IMR-90 (cell line): ENCODE measurements around the gene ERCC1. TPM values are rescaled to one million over a fixed set of nuclear protein-coding genes. Genes with fewer than 3 reads are reported as not detected.
A peak's percentile ranks its signal among the peaks of the same experiment; 100 is the strongest.

ENCODE experiments used
- ATAC-seq: fragments of 200-7000 bp; cut with Tn5 transposase; 2 replicates; pipeline ENCODE4 v1.9.1; 2020; ENCODE audit warnings: low read depth, mild to moderate bottlenecking, moderate library complexity
- BruUV-seq: library from RNA; stranded (reverse); fragments of 400-500 nt; replicated peaks from 2 replicates; lab custom pipeline; 2021; lab: Mats Ljungman, UMichigan
- CTCF ChIA-PET: fragments of 300-600 bp; formaldehyde crosslinking; extraction: SDS; loops from one replicate; lab custom pipeline; 2021; ENCODE audit warnings: antibody characterized with exemption; lab: Yijun Ruan, JAX
- POLR2A ChIA-PET: fragments of 300-600 bp; sonication (Branson Sonifier 250); formaldehyde crosslinking; loops from one replicate; lab custom pipeline; 2022; ENCODE audit warnings: antibody characterized with exemption; ENCODE audit not compliant: unreplicated experiment; lab: Charles Lee
- DNase-seq: peaks from one replicate; pipeline ENCODE4 v3.0.0; 2013
- H2AFZ ChIP-seq: replicated peaks from 2 replicates; pipeline ENCODE3; 2013; ENCODE audit warnings: low read length, mild to moderate bottlenecking; ENCODE audit not compliant: poor library complexity
- H2AK5ac ChIP-seq: 2 replicates; pipeline ENCODE4 v1.6.1; 2013; ENCODE audit warnings: low read depth, low read length, inconsistent platforms
- H2AK9ac ChIP-seq: replicated peaks from 2 replicates; pipeline ENCODE3; 2013; ENCODE audit warnings: mild to moderate bottlenecking, low read depth, low read length, moderate library complexity; ENCODE audit not compliant: poor library complexity
- H2BK120ac ChIP-seq: 2 replicates; pipeline ENCODE4 v1.6.1; 2013; ENCODE audit warnings: low read depth, low read length, inconsistent platforms
- H2BK15ac ChIP-seq: 3 replicates; pipeline ENCODE4 v1.6.1; 2013; ENCODE audit warnings: low read depth, low read length, inconsistent platforms
- H2BK20ac ChIP-seq: 2 replicates; pipeline ENCODE4 v1.6.1; 2013; ENCODE audit warnings: low read depth, mild to moderate bottlenecking, inconsistent platforms, low read length, moderate library complexity
- H2BK5ac ChIP-seq: 2 replicates; pipeline ENCODE4 v1.6.1; 2013; ENCODE audit warnings: mild to moderate bottlenecking, low read depth, low read length, inconsistent platforms; ENCODE audit not compliant: poor library complexity, severe bottlenecking
- H3K14ac ChIP-seq: replicated peaks from 2 replicates; pipeline ENCODE4 v1.6.1; 2013; ENCODE audit warnings: low read depth, low read length, inconsistent platforms
- H3K18ac ChIP-seq: 2 replicates; pipeline ENCODE4 v1.6.1; 2013; ENCODE audit warnings: low read depth, low read length, control low read depth
- H3K23ac ChIP-seq: 2 replicates; pipeline ENCODE4 v1.6.1; 2013; ENCODE audit warnings: low read depth, low read length, inconsistent platforms
- H3K27ac ChIP-seq: 2 replicates; pipeline ENCODE4 v1.5.1; 2013; ENCODE audit warnings: mild to moderate bottlenecking, control low read depth, low read length; ENCODE audit not compliant: insufficient read depth
- H3K27me3 ChIP-seq: 2 replicates; pipeline ENCODE4 v1.6.1; 2013; ENCODE audit warnings: low read length; ENCODE audit not compliant: control insufficient read depth, insufficient read depth
- H3K36me3 ChIP-seq: 2 replicates; pipeline ENCODE4 v1.6.1; 2013; ENCODE audit warnings: low read length, mixed read lengths; ENCODE audit not compliant: control insufficient read depth, insufficient read depth
- H3K4ac ChIP-seq: 2 replicates; pipeline ENCODE4 v1.6.1; 2013; ENCODE audit warnings: low read depth, low read length, inconsistent platforms
- H3K4me1 ChIP-seq: 2 replicates; pipeline ENCODE4 v1.6.1; 2013; ENCODE audit warnings: low read length, mixed read lengths; ENCODE audit not compliant: control insufficient read depth, insufficient read depth
- H3K4me2 ChIP-seq: 2 replicates; pipeline ENCODE4 v1.6.1; 2013; ENCODE audit warnings: low read depth, mild to moderate bottlenecking, control low read depth, low read length, moderate library complexity
- H3K4me3 ChIP-seq: 2 replicates; pipeline ENCODE4 v1.5.1; 2013; ENCODE audit warnings: low read depth, mild to moderate bottlenecking, control low read depth, low read length, moderate library complexity; ENCODE audit not compliant: insufficient read depth
- H3K56ac ChIP-seq: 2 replicates; pipeline ENCODE4 v1.6.1; 2013; ENCODE audit warnings: low read length, inconsistent platforms; ENCODE audit not compliant: insufficient read depth; ENCODE audit errors: extremely low read depth
- H3K79me1 ChIP-seq, 2 experiments: 2 replicates each; pipeline ENCODE4 v1.6.1; 2013; ENCODE audit warnings: low read length in 2 of 2, inconsistent platforms in 1 of 2, low read depth in 1 of 2
- H3K9ac ChIP-seq: 2 replicates; pipeline ENCODE4 v1.6.1; 2013; ENCODE audit warnings: low read depth, low read length, control low read depth
- H3K9me1 ChIP-seq: 2 replicates; pipeline ENCODE4 v1.6.1; 2013; ENCODE audit warnings: low read length, inconsistent platforms; ENCODE audit not compliant: insufficient read depth
- H3K9me3 ChIP-seq: 2 replicates; pipeline ENCODE4 v1.6.1; 2013; ENCODE audit warnings: low read length; ENCODE audit not compliant: control insufficient read depth, insufficient read depth
- H4K20me1 ChIP-seq: 2 replicates; pipeline ENCODE4 v1.6.1; 2013; ENCODE audit warnings: low read length, inconsistent platforms; ENCODE audit not compliant: insufficient read depth
- H4K5ac ChIP-seq: 2 replicates; pipeline ENCODE4 v1.6.1; 2013; ENCODE audit warnings: mild to moderate bottlenecking, low read depth, low read length, control low read depth
- H4K8ac ChIP-seq, 2 experiments: 2 replicates each; pipeline ENCODE4 v1.6.1; 2013; ENCODE audit warnings: low read depth in 2 of 2, low read length in 2 of 2, control low read depth in 1 of 2, inconsistent platforms in 1 of 2
- H4K91ac ChIP-seq: 2 replicates; pipeline ENCODE4 v1.6.1; 2013; ENCODE audit warnings: low read depth, low read length, inconsistent platforms; ENCODE audit not compliant: insufficient read depth
- BHLHE40 ChIP-seq: fragments of 150-350 bp; IDR thresholded peaks from 2 replicates; pipeline ENCODE4 v1.6.1; 2016; ENCODE audit warnings: mild to moderate bottlenecking, low read depth, low read length
- CEBPB ChIP-seq: IDR thresholded peaks from 2 replicates; pipeline ENCODE4 v1.6.1; 2012; ENCODE audit warnings: low read depth, low read length, improper control_type of control experiment
- CTCF ChIP-seq: conservative IDR thresholded peaks from 2 replicates; pipeline ENCODE4 v1.5.1; 2012; ENCODE audit warnings: mild to moderate bottlenecking, low read depth, low read length, improper control_type of control experiment
- ELK1 ChIP-seq: fragments of 150-350 bp; IDR thresholded peaks from 2 replicates; pipeline ENCODE4 v1.6.1; 2016; ENCODE audit warnings: low read depth, mild to moderate bottlenecking, low read length, moderate library complexity, borderline replicate concordance
- FOS ChIP-seq: fragments of 150-350 bp; IDR thresholded peaks from 2 replicates; pipeline ENCODE4 v1.6.1; 2016; ENCODE audit warnings: low read depth, low read length
- POLR2A ChIP-seq: IDR thresholded peaks from 2 replicates; pipeline ENCODE4 v1.6.1; 2012; ENCODE audit warnings: mild to moderate bottlenecking, low read depth, low read length
- RCOR1 ChIP-seq: IDR thresholded peaks from 2 replicates; pipeline ENCODE4 v1.6.1; 2012; ENCODE audit warnings: mild to moderate bottlenecking, low read length, improper control_type of control experiment; ENCODE audit not compliant: insufficient replicate concordance
- RFX5 ChIP-seq: IDR thresholded peaks from 2 replicates; pipeline ENCODE4 v1.8.0; 2012; ENCODE audit warnings: low read depth, mild to moderate bottlenecking, low read length, moderate library complexity
- SMC3 ChIP-seq: fragments of 150-350 bp; IDR thresholded peaks from 2 replicates; pipeline ENCODE4 v1.6.1; 2016; ENCODE audit warnings: low read depth, mild to moderate bottlenecking, antibody characterized with exemption, low read length, moderate library complexity
- WGBS, 2 experiments: methylation state at CpG; one replicate each; pipeline versions ENCODE4 v1.1.5 to v1.1.7; 2013; ENCODE audit warnings: missing lambda C conversion rate in 2 of 2; ENCODE audit not compliant: insufficient read length in 1 of 2; ENCODE audit errors: extremely low coverage in 2 of 2; 5-methylcytosine and 5-hydroxymethylcytosine counted together
- dilution Hi-C: fragments of 300-500 bp; cut with HindIII; formaldehyde crosslinking; loops from one replicate; pipeline ENCODE4 v1.14.3; 2018; ENCODE audit warnings: low sequenced_read_pairs; ENCODE audit not compliant: unreplicated experiment
- in situ Hi-C: fragments of 300-500 bp; cut with MboI; formaldehyde crosslinking; loops from 3 replicates; pipeline ENCODE4 v1.14.3; 2019; ENCODE audit warnings: low sequenced_read_pairs, inconsistent platforms, mixed read lengths
- intact Hi-C: fragments of 100-400 bp; cut with micrococcal nuclease; formaldehyde crosslinking; loops from 2 replicates; pipeline ENCODE4 v1.10.0; 2022
- polyA plus RNA-seq, 3 experiments: library from polyadenylated mRNA; depleted of rRNA; stranded (reverse); fragments of >200 nt; gene quantifications; 2 replicates each; pipeline ENCODE4 v1.2.3, GENCODE V29; 2012; ENCODE audit warnings: low replicate concordance in 1 of 3
- total RNA-seq: library from RNA; depleted of rRNA; stranded (reverse); fragments of >200 nt; gene quantifications from 2 replicates; pipeline ENCODE4 v1.2.3, GENCODE V29; 2012

The ERCC1 gene
- total and polyA plus RNA-seq, 2 of the 4 experiments (the other 2 are of a cell fraction): 84.2 to 132 TPM

DNA sequence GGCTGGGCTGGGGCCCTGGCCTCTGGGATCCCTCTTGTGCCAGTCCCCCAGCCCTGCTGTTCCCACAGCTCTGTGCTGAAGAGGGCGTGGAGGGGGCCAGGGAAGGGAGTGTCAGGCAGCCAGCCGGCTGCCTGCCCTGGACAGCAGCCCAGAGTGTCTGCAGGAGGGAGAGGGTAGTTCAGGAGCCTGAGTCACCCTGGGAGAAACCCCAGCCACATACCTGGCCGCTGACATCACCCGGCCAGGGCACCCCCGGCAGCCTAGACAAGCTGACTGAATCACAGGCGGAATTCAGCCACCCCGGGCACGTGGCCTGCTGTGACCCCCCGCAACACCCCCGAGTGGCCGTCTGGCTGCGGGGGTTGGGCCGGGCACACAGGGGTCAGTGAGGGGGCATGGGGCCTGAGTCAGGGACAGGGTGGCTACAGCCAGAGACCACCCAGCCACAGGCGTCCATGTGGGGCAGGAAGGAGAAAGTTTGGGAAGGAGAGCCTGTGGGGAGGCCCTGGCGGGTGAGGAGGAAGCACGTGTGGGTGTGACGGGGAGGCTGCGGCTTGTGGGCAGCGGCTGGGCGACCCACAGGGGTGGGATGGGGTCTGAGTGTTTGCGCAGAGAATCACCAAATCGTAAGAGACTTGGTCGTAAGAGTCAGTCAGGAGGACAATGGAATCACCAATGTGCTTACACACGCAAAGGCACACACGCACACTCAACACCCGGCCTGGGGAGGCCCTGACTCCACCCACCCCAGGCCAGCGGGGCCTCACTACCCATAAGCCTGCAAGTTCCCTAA is 32.2 kb upstream of the ERCC1 start (continued):
- TF ChIP-seq ELK1: no peak
- no peak; the same call in 1 of the 2 replicates for TF ChIP-seq POLR2A
- TF ChIP-seq SMC3: peak; percentile 19; the same call in 1 of the 2 replicates

DNA sequence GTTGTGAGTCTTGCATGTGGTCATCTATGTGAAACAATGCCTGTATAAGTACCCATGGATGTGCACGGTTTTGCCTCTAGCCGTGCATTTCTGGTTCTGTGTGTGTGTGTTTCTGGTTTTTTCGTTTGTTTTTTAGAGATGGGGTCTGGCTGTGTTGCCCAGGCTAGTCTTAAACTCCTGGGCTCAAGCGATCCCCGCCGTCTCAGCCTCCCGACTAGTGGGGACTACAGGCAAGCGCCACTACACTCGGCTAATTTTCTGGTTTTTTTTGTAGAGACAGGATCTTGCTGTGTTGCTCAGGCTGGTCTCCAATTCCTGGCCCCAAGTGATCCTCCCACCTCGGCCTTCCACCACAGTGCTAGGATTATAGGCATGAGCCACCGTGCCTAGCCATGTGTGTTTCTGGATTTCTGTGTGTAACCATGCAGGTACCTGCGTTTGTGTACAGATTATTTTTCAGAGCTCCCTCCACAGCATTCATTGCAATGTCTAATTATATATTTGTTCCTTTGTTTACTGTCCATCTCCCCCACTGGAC is 28.2 kb upstream of the ERCC1 start:
- Histone ChIP-seq H4K91ac (no peak overlapping the region), H3K18ac (no peak overlapping the region), H3K4me3 (no peak overlapping the region), H3K14ac (no peak overlapping the region), H3K27ac (no peak overlapping the region), H3K4me2 (no peak overlapping the region), H4K5ac (no peak overlapping the region), H3K4ac (no peak overlapping the region), H2AK9ac (no peak overlapping the region), H2BK120ac (no peak overlapping the region), H2BK5ac (no peak overlapping the region), H3K9ac (no peak overlapping the region), H4K20me1 (peaks cover 8% of the 10 kb centered on the region), H3K4me1 (peaks cover 13% of the 10 kb centered on the region), H3K79me1 (peaks cover 0 to 24% of the 10 kb centered on the region in 2 experiments; a peak in 2 of 4 replicates), H3K23ac (peak overlapping the region; percentile 53; the same call in 1 of the 2 replicates), H3K9me1 (peaks cover 13% of the 10 kb centered on the region), H2AK5ac (peak overlapping the region; percentile 38; the same call in 1 of the 2 replicates), H2BK15ac (no peak overlapping the region), H3K36me3 (no peaks in the 10 kb centered on the region), H4K8ac (no peak overlapping the region), H2BK20ac (no peak overlapping the region), H2AFZ (no peak overlapping the region), H3K9me3 (no peaks in the 10 kb centered on the region), H3K27me3 (no peaks in the 10 kb centered on the region), H3K56ac (no peak overlapping the region)
- dilution Hi-C loops (no loop called here), intact Hi-C loops (no loop called here), in situ Hi-C loops (no loop called here)
- WGBS, 2 experiments: 90% methylated on average over 7 of the region's 12 CpGs; no CpG with 5 or more reads in 1 of the 2 experiments
- ChIA-PET CTCF (interaction anchor here (0.8 kb wide), 1 partner anchor 13 kb away, joined by 4 read pairs; no protein-coding TSS in a partner anchor), POLR2A (no interaction called here)
- DNase-seq (no peak), ATAC-seq (no peak)
- no peak for TF ChIP-seq ELK1
- TF ChIP-seq SMC3: no peak
- no peak for TF ChIP-seq BHLHE40
- no peak for TF ChIP-seq CTCF
- TF ChIP-seq RFX5: no peak
- no peak for TF ChIP-seq FOS
- no peak for TF ChIP-seq RCOR1
- TF ChIP-seq CEBPB: no peak
- BruUV-seq: no TSS peak
